HTERT RPE-1 (cell line): Measurements from ENCODE around the gene GHR.
"Not testable (repeated sequence)": the region's sequence is repeated elsewhere in the genome, so short reads cannot be mapped to it uniquely, and the experiment has no call there.

Source experiments
- in situ Hi-C: fragments of 300-500 bp; cut with MboI; formaldehyde crosslinking; loops from 4 replicates; pipeline ENCODE4 v1.14.3; 2020; ENCODE audit warnings: low sequenced_read_pairs

The GHR gene

DNA sequence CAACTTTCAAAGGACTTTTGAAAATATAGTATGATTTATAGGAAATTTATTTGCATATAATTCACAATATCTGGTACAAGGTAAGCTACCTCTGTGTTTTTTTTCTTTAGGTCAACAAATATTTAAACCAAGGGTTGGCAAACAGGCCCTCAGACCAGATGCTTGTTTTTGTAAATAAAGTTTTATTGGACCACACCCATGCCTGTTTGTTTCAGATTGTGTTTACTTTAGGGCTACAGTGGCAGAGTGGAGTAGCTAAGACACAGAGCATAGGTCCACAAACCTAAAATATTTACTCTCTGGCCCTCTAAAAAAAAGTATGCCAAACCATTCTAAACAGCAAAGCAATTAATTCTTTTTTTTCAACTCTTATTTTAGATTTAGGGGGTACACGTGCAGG lies 213.7 kb downstream of the GHR start:
- in situ Hi-C loops = no loop called here

DNA sequence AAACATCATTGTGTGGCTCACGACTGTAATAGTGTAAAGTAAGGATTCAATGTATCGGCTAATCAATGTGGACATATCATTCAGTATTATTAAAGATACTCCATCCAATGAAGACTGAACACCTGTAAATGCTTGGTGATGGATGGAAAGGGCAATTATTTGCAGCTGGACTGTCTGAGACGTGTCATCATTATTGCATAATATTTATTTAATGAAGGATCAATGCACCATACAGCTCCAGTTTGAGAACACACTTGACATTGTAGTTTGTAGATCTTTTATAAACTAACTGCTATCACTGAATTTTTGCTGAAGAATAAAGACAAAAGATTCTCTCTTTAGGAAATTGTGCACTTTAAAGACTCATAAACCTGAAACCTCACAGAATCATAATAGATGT lies 215.7 kb downstream of the GHR start:
- in situ Hi-C loops = no loop called here

DNA sequence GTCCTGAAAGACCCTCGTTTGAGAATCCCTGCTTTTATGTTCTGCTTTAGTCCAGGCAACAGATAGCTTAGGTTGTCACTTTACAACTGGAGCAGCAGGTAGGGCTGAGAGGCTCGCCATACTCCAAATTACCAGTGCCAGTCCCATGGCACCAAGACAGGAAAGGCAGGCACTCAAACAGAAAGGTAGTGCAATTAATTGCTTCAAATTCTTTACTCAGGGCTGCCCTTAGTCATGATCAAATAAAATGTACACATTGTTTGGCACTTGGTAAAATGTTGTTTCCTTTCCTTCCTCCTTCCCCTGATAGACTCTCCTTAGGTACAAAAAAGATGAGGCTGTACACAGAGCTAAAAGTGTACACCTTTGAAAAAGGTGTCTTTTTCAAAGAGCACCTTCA lies 217.6 kb downstream of the GHR start:
- in situ Hi-C loops = no loop called here

DNA sequence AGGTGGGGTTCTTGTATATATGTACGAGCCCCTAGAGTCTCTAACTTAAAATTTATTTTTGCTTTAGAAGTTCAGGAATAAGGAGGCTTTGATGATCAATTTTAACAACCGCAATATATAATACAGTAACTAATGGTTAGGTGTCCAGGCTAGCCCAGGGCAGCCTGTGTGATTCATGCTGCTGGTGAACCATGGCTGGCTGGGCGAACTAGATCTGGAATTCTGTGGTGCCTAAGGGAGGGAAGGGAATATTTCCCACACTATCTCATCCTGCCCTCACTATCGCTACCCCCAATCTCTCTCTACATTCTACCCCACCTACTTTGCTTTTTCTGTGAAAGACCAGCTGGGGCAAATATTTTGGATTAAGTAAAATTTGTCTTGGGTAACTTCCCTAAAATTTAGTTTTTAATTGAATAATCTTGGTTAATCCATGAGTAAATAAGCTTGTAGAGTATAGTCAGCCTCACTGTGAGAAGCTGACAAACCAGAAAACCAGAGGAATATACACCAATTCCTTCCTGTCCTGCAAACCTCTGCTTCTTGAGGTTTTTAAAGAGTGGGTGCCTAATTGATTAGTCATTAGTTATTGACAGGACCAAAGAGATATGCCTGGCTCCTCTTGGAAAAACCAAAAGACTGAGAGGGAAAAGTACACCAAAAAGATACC lies 218.2 kb downstream of the GHR start:
- in situ Hi-C loops = no loop called here

DNA sequence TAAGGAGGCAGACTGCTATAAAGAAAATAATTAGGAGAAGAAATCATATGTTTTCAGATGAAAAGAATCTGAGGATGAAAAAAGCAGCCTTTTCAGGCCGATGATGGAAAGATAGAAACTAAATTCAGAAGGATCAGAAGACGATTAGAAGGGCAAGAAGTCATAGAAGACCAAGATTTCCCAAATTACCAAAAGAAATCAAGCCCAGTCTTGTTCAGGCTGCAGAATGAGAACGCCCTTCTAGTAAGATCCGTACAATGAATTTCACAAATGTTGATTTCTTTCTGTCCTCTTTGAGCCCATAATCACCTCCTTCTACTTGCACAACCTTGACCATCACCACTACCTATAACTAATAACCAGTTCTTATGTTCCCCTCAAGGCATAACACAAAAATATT lies 218.8 kb downstream of the GHR start:
- in situ Hi-C loops = no loop called here

DNA sequence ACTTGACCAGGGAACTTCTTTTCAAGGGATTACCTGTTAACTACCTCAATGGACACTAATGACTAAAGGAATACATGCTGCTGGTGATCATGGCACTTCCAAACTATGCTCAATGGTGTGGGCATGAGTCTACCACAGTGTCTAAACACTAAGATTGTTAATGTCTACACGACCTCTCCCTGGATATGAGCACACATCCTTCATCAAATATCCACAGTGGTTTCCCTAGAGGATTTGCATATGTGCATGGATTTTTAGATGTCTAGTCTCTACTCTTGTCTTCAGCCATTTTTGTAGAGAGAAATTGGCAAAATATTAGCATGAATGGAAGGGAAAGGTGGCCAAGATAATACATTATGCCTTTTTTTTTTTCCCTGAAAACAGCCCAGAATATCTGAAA lies 220.1 kb downstream of the GHR start:
- in situ Hi-C loops = no loop called here

DNA sequence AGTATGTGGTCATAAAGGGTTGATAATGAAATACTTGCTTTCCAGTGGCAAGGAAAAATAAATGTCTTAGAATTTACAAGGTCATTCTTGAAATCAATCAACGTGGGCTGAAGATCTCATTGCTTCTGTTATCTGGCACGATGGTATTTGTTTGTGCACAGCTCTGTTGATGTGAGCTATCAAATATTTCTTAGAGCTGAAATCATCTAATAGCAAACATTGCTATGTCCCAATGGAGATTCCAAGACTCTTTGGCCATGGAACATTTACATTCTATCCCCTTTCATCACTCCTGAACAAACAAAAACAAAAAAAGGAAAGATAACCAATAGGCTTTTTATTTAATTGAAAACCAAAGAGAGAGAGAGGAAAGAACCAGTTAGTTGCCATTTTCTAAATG lies 221.9 kb downstream of the GHR start:
- in situ Hi-C loops = no loop called here

DNA sequence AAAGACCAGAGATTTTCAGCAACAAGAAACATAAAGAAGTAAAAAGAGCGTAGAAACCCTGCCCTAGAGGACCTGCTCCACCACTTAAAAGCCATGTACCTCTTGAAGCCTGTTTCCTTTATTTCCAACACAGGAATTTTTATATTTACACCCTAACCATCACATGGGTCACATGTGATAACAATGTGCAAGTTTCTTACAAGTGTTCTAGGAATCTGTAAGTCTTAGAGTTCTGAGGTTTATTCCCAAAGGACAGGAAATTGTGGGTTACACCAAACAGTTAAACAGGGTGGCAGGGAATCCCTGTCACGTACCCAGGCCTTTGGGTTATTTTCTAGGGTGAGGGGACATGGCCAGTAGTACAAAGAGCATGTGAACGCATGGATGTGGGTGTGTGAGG lies 224.8 kb downstream of the GHR start:
- in situ Hi-C loops = no loop called here

DNA sequence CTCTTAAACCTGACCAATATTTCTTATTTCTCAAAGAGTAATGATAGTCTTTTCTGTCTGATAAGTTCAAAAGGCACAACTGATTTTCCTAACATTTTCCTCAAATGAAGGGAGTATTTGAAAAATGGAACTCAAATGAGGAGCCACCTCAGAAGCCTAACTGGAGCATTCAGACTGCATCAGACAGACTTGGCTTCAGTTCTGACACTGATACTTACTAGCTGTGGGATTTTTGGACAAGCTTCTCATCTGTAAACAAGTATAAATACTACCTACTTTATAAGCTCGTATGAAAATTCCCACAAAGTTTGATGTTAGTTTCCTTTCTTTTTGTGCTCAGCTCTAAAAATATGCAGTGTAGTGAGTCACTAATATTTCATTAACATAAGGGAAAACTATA lies 225.7 kb downstream of the GHR start:
- in situ Hi-C loops = no loop called here

DNA sequence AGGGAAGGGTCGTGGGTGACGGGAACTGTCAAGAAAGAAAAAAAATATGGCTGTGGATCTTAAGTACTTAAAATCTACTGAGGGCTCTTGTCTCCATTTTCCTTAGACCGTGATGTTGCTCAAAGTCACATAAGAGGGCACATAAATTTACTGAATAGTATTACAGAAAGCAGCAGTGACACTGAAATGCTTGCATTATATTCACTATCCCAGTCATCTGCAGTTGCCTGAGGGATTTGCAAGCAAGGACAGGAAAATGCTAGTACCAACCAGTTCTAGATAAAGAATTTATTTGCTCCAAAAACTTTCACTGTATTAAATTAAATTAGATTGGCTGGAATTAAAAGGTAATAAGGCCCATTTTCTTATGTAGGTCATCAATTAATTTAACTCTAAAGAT lies 226.8 kb downstream of the GHR start:
- in situ Hi-C loops = no loop called here

DNA sequence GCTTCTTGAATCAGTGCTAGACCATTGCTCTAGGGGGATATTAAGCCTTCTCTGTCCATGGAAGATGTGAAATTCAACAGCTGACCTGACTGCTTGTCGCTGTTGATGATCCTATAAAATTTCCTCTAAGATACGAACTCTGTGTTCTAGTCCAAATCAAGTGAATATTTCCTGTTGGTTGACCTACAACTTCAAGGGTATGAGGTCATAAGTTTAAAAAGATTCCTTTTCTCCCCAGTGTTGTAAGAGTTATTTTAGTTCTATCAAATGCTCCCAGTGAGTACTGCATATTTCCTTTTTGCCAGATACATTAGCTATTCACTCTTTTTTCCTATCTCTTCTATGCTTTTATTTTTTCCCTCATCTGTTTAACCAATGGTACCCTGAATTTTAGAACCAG lies 230.5 kb downstream of the GHR start:
- in situ Hi-C loops = no loop called here

DNA sequence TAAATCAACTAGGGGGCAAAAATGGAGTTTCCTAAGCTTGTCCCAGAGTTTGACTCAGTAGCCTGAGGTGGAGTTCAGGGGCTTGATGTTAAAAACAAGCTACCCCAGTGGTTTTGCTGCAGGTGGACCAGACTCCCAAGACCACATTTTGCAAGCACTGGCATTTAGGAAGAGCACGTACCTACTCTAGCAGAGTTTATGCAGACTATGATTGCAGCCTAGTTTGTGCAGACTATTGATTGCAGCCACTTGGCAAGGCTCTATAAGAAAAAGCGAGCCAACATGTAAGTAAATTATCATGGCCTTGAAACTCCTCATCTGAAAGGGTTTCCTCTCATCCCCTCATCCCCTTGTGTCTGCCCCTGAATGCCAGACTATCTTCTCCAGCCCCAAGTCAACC lies 231.4 kb downstream of the GHR start:
- in situ Hi-C loops = no loop called here

DNA sequence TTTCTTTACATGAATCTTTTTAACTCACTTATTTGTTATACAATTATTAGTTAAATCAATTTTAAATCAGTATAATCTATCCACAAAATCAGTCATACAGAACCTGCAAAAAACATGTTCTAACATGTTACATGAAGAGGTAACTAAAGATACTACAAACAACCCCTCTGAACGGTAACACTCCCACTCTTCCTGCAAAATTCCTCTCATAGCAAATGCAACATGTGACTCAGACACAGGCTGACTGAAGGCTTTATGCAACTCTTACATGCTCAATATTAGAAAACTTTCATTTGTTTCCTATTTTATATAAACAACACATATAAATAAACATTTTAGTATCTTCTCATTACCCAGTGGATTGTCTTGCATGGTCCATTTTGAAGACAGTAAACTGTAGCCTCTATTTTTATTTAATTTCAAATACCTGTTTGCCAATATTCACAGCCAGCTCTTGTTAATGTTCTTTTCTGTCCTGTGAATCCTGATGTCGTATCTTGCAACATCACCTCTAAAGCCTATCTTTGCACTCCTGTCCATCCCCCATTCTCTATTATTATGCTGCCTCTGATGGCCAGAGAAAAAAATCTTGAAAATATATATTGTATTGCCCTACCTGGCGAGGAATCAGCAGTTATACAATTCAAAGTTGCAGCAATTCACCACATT lies 232.9 kb downstream of the GHR start:
- in situ Hi-C loops = no loop called here

DNA sequence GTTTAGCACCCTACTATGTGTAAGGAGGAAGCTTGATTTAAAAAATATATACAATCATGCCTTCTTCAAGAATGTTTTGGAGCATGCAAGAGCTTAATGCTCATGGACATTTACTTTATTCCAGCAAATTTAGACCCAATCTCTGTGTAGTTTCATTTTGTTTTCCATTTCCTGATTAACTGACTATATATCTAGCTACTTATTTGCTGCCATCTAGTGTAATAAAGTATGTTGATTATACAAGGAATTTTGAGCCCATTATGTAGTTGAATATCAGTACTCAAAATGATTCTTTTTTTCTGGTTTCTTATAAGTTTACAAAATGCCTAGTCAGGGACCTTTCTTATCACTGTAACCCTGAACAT lies 233.4 kb downstream of the GHR start:
- in situ Hi-C loops = no loop called here

DNA sequence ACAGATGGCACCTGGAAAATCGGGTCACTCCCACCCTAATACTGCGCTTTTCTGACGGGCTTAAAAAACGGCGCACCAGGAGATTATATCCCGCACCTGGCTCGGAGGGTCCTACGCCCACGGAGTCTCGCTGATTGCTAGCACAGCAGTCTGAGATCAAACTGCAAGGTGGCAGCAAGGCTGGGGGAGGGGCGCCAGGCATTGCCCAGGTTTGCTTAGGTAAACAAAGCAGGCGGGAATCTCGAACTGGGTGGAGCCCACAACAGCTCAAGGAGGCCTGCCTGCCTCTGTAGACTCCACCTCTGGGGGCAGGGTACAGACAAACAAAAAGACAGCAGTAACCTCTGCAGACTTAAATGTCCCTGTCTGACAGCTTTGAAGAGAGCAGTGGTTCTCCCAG lies 236.6 kb downstream of the GHR start:
- in situ Hi-C loops = not testable (repeated sequence)

DNA sequence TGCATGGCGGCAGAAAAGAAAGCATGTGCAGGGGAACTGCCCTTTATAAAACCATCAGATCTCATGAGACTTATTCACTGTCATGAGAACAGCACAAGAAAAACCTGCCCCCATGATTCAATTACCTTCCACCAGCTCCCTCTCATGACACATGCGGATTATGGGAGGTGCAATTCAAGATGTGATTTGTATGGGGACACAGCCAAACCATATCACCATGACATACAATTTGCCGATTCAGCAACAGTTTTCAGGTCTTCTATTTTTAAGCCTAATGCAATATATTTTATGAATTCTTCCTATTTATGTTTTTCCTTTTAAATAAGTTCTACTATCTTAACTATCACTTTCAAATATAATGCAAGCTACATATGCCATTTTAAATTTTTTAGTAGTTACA lies 242.6 kb downstream of the GHR start:
- in situ Hi-C loops = no loop called here

DNA sequence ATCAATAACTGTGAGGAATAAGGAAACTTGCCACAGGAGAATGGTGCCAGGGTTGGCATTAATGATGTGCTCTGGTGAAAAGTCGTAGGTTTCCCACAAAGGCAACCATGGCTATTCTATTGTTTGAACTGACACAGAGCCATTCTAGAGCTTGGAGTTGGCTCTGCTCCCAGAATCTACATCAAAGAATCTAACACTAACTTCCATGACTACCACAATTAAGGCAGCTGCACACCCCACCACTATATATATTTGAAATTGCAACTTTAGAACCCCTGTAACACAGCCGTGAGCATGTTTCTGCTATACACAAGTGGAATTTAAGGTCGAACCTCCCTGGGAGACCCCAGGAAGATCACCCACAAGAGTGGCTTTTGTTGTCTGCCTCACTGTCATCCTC lies 243.6 kb downstream of the GHR start:
- in situ Hi-C loops = no loop called here

DNA sequence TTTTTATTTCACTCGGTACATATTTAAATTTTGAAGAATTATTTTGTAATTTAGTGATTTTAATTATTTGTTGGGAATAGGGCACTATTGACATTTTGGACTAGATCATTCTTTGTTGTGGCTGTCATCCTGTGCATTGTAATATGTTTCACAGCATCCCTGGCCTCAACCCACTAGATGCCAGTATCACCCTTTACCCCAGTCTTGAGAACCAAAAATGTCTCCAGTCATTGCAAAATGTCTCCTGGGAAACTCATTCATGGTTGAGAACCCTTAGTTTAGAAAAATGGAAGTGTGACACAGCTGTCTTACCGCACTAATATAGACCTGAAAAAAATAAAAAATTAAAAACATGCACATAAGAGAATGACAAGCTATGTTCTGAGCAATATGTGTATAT lies 245.0 kb downstream of the GHR start:
- in situ Hi-C loops = no loop called here

DNA sequence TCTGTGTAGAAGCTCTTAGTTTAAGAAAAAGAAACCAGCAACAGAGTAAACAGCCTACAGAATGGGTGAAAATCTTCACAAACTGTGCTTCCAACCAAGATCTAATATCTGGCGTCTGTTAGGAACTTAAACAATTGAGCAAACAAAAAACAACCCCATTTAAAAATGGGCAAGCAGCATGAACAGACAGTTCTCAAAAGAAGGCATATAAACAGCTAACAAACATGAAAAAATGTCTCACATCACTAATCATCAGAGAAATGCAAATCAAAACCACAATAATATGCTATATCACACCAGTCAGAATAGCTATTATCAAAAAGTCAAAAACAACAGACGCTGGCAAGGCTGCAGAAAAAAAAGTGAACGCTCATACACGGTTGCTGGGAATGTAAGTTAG lies 249.7 kb downstream of the GHR start:
- in situ Hi-C loops = no loop called here

DNA sequence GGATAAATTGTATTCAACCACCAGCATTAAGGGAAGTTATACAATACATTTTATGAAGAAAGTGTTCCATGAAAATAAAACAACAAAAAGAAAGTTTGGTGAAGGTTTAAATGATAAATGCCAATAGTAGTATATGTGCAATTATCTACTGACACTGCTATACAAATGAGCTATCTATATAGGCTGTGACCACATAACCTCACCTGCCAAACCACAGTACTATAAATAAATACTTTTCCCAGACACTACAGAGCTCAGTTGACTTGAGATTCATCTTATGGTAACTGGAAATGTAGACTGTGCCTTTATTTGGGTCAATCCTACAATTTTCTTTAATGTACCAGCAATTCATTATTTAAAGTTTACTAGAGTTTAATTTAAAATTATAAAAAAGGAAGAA lies 252.4 kb downstream of the GHR start:
- in situ Hi-C loops = no loop called here

DNA sequence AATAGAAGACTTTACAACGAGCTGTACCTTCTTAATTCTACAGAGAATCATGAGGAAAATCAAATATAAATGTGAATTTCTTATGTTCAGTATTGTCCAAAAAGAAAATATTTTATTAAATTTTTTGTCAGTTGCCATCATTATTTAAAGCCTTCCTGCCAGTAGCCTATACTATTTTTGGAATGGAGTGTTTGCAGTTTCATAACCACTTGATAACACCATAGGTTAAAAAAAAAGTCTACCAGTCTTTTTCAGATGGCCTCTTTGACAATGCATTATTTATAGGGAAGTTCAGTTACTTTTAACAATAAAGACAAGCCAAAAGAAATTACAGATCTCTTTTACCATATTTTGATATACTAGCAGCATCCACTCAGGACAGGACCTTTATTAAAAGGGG lies 253.1 kb downstream of the GHR start:
- in situ Hi-C loops = no loop called here

DNA sequence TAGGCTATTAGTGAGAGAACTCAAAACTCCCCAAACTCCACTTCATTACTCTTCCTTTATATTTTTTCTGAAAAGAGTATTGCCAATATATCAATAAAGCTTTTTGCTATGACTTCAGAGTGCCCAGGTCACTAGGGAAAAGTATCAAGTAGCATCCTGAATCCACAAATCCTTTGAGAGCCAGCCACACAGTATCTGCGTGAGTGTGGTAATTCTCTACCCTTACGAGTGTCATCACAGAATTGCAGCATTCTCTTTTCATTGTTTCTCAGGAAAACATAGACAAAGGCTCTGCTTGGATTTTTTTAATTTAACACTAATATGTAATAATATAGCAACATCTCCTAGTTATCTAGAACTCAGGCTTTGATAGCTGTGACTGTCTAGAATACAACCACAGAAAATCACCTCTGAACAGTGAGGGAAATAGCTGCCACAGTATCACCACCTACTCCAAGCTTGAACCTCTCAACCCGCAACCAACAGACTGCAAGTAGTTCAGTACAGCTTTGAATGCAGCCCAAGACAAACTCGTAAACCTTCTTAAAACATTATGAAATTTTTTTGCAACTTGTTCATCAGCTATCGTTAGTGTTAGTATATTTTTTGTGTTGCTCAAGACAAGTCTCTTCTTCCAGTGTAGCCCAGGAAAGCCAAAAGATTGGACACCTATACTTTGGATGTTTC lies 254.1 kb downstream of the GHR start:
- in situ Hi-C loops = no loop called here

DNA sequence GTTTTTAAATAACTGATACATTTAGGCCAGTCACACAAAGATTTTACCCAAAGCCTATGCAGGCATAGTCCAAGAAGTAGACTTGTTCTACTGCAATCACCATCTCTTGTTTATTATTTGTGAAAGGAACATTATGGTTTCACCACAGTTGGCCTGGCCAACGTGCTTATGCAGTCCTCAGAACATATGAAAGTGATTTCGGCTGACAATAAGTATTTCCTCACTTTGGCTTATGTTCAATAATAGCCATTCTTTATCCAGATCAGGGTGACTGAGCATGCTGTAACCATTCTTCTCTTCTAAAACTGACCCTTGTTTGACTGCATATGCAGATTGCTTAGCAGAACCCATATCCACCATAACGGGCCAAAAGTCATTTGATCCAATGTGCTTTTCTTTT lies 256.8 kb downstream of the GHR start:
- in situ Hi-C loops = no loop called here
